ENCODE measurements around the gene RCSD1. TPM values are rescaled to one million over a fixed set of nuclear protein-coding genes. Genes with fewer than 3 reads are reported as not detected.

The RCSD1 gene
- total and polyA plus RNA-seq, 2 of the 13 experiments (the other 11 are each of a cell fraction or from before 2014, with no cell fraction given): not detected

GRCh38 chr1:167669209-167670124, 39.4 kb downstream of the RCSD1 start:
- H2AFZ ChIP-seq (ENCODE audit: low read length): no peak overlapping the region

More at GRCh38 chr1:167669209-167670124, 39.4 kb downstream of the RCSD1 start:
- in situ Hi-C loops (cut with HindIII; ENCODE audit: extremely low pct_ligation_motif_present, low pct_unique_long_range_greater_than_20kb): no loop called here
- Histone ChIP-seq H3K9ac (ENCODE audit: insufficient read depth, low read depth, low read length) (no peak overlapping the region), H3K79me2 (ENCODE audit: insufficient read depth, low read length) (no peaks in the 10 kb centered on the region), H3K27ac (ENCODE audit: extremely low read length, insufficient read depth, low read length) (no peak overlapping the region), H3K4me1 (ENCODE audit: insufficient read depth, low read length) (no peaks in the 10 kb centered on the region), H3K4me3 (replicated peaks in 1 of 3; ENCODE audit: insufficient read depth in 1 of 3, low read depth in 2 of 3, low read length in 3 of 3) (no peak overlapping the region), H3K36me3 (replicated peaks in 1 of 2; ENCODE audit: control insufficient read depth in 1 of 2, insufficient read depth in 2 of 2, low read length in 2 of 2) (no peaks in the 10 kb centered on the region), H4K20me1 (ENCODE audit: insufficient read depth, low read length) (no peaks in the 10 kb centered on the region), H3K27me3 (ENCODE audit: control insufficient read depth in 1 of 2, insufficient read depth in 2 of 2, low read length in 2 of 2) (0 out of 5 replicates have a peak, but pooled peaks cover 0 to 3% of the 10 kb centered on the region in 2 experiments), H3K9me3 (ENCODE audit: low read length) (no peaks in the 10 kb centered on the region), H3K4me2 (ENCODE audit: low read depth, low read length) (no peak overlapping the region)
- intact Hi-C loops (cut with micrococcal nuclease; ENCODE audit: unreplicated experiment): no loop called here
- BruUV-seq (replicated peaks): no TSS peak
- TF ChIP-seq ZNF18 (CRISPR knock-in tag; IDR thresholded peaks at IDR 0.05; ENCODE audit: insufficient replicate concordance) (no peak), BCL3 (CRISPR knock-in tag; IDR thresholded peaks at IDR 0.05) (no peak), ZXDC (CRISPR knock-in tag; IDR thresholded peaks at IDR 0.05) (no peak), ZNF879 (CRISPR knock-in tag; IDR thresholded peaks at IDR 0.05) (no peak), ZNF101 (CRISPR knock-in tag; IDR thresholded peaks at IDR 0.05; ENCODE audit: borderline replicate concordance, low read depth) (no peak), ZNF558 (CRISPR knock-in tag; IDR thresholded peaks at IDR 0.05; ENCODE audit: borderline replicate concordance) (no peak), CENPT (CRISPR knock-in tag; IDR thresholded peaks at IDR 0.05; ENCODE audit: low read depth) (no peak), JARID2 (CRISPR knock-in tag; IDR thresholded peaks at IDR 0.05; ENCODE audit: insufficient replicate concordance) (no peak), JUN (CRISPR knock-in tag; IDR thresholded peaks at IDR 0.05) (no peak), PHF20 (CRISPR knock-in tag; IDR thresholded peaks at IDR 0.05) (no peak), DBP (CRISPR knock-in tag; IDR thresholded peaks at IDR 0.05; ENCODE audit: not compliant biosample characterization) (no peak), FLYWCH1 (CRISPR knock-in tag; IDR thresholded peaks at IDR 0.05) (no peak)
- FAIRE-seq (no peak), ATAC-seq (no peak), DNase-seq (ENCODE audit: low spot score) (no peak)
- ChIA-PET CTCF (ENCODE audit: low intra/inter-chr PET ratio, low total read pairs) (no interaction called here), POLR2A (no interaction called here)
- 59% methylated on average over 4 of the region's 6 CpGs for WGBS (ENCODE audit: low lambda C conversion rate)
